ENCODE measurements around the gene PTPN21.

The PTPN21 gene

DNA sequence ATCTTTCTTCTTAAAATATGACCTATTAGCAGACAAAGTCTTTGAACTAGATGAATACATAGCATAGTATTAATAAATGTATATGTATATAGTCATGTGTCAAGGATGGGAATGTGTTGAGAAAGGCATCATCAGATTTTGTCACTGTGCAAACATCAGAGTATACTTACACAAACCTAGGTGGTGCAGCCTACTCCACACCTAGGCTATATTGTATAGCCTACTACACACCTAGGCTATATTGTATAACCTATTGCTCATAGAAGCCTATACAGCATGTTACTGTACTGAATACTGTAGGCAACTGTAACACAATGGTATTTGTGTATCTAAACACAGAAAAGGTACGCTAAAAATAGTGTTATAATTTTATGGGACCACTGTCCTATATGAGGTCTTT, 47.6 kb downstream of the PTPN21 start:
- H2AFZ ChIP-seq (ENCODE audit: insufficient read depth, low read length, poor library complexity) = no peak overlapping the region
- no CpG with 5 or more reads among the region's 1 CpG for WGBS (ENCODE audit: extremely low coverage, insufficient coverage, insufficient read length)
- DNase-seq = no peak
- H2AK5ac ChIP-seq (ENCODE audit: low read length) = no peak overlapping the region
- H3K79me2 ChIP-seq (ENCODE audit: control insufficient read depth, insufficient read depth, low read length, poor library complexity) = no peaks in the 10 kb centered on the region
- H3K14ac ChIP-seq (ENCODE audit: low read length) = no peak overlapping the region
- no peak overlapping the region for H2BK5ac ChIP-seq (ENCODE audit: low read depth, low read length, poor library complexity)
- H3K27me3 ChIP-seq (ENCODE audit: insufficient read depth, low read length) = no peaks in the 10 kb centered on the region
- no peak overlapping the region for H3K4me2 ChIP-seq (ENCODE audit: low read length)
- no peak overlapping the region for H4K91ac ChIP-seq (ENCODE audit: low read depth, low read length)
- no peak overlapping the region for H4K12ac ChIP-seq (ENCODE audit: low read depth, low read length)
- H2BK120ac ChIP-seq (ENCODE audit: insufficient read depth, low read length, poor library complexity) = no peak overlapping the region
- H2BK12ac ChIP-seq (ENCODE audit: low read length) = no peak overlapping the region
- no peak overlapping the region for H3K4ac ChIP-seq (ENCODE audit: low read depth, low read length)
- no peak overlapping the region for H4K8ac ChIP-seq (ENCODE audit: low read depth, low read length)
- H3K23ac ChIP-seq (ENCODE audit: low read length) = no peak overlapping the region
- no peak overlapping the region for H3K18ac ChIP-seq (ENCODE audit: low read length)
- no peaks in the 10 kb centered on the region for H3K4me1 ChIP-seq (ENCODE audit: control insufficient read depth in 1 of 2, insufficient read depth in 2 of 2, low read length in 2 of 2)
- no peak overlapping the region for H3K9ac ChIP-seq (ENCODE audit: low read length)
- H3K4me3 ChIP-seq (ENCODE audit: low read depth, low read length) = no peak overlapping the region
- peaks cover 11 to 22% of the 10 kb centered on the region in 2 experiments for H3K36me3 ChIP-seq (ENCODE audit: control insufficient read depth in 1 of 2, insufficient read depth in 2 of 2, low read length in 2 of 2)
- no peaks in the 10 kb centered on the region for H3K9me3 ChIP-seq (ENCODE audit: insufficient read depth, low read depth, low read length)
- no peaks in the 10 kb centered on the region for H3K79me1 ChIP-seq (ENCODE audit: low read length)
- no peak overlapping the region for H3K27ac ChIP-seq (ENCODE audit: low read depth, low read length)

DNA sequence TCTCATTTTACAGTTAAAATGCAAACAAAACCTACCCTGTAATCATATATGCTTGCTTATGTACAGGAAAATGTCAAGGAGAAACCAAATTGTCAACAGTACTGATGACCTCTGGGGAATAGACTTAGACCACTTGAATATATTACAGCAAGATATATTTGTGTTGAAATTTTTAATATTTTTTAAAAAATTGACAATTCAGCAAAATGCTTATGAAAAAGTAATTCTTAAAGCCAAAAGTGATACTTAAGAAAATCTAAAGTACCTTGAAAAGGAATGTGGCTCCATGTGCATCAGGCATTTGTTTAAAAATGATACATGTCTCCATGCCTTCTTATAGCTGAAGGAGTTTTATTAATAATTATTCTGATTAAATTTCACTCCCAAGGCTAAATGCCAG, 49.2 kb downstream of the PTPN21 start:
- H3K9ac ChIP-seq (ENCODE audit: low read length) = no peak overlapping the region
- no peak overlapping the region for H4K12ac ChIP-seq (ENCODE audit: low read depth, low read length)

DNA sequence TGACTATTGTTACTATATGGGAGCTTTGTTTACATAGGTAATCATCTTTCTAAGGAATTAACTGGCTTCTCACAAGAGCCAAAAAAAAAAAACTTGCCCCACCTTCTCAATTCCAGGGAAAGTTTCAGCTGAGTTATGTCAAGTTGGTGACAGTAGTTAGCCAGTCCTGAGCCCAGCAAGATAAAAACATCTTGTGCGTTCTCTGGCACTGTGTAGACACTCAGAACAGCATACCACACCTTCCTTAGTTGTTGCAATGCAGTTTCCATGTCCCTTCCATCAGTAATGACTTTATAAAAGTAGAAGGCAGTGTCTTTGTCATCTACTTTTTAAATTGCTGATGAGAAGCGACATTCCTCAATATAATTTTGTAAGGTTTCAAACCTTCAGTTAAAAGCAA, 50.2 kb downstream of the PTPN21 start:
- peaks cover 17 to 35% of the 10 kb centered on the region in 2 experiments for H3K36me3 ChIP-seq (ENCODE audit: control insufficient read depth in 1 of 2, insufficient read depth in 2 of 2, low read length in 2 of 2)
- no peak overlapping the region for H4K91ac ChIP-seq (ENCODE audit: low read depth, low read length)
- no peak overlapping the region for H3K4ac ChIP-seq (ENCODE audit: low read depth, low read length)
- no peaks in the 10 kb centered on the region for H3K79me2 ChIP-seq (ENCODE audit: control insufficient read depth, insufficient read depth, low read length, poor library complexity)
- H3K79me1 ChIP-seq (ENCODE audit: low read length) = no peaks in the 10 kb centered on the region
- H3K27ac ChIP-seq (ENCODE audit: low read depth, low read length) = no peak overlapping the region
- H3K4me3 ChIP-seq (ENCODE audit: low read depth, low read length) = no peak overlapping the region
- no CpG with 5 or more reads among the region's 2 CpGs for WGBS (ENCODE audit: extremely low coverage, insufficient coverage, insufficient read length)
- no peak overlapping the region for H4K12ac ChIP-seq (ENCODE audit: low read depth, low read length)
- no peaks in the 10 kb centered on the region for H3K9me3 ChIP-seq (ENCODE audit: insufficient read depth, low read depth, low read length)
- H3K4me2 ChIP-seq (ENCODE audit: low read length) = no peak overlapping the region
- H3K23ac ChIP-seq (ENCODE audit: low read length) = no peak overlapping the region
- no peak overlapping the region for H2BK5ac ChIP-seq (ENCODE audit: low read depth, low read length, poor library complexity)
- H4K8ac ChIP-seq (ENCODE audit: low read depth, low read length) = no peak overlapping the region
- H2BK120ac ChIP-seq (ENCODE audit: insufficient read depth, low read length, poor library complexity) = no peak overlapping the region
- no peak overlapping the region for H3K14ac ChIP-seq (ENCODE audit: low read length)
- H2BK12ac ChIP-seq (ENCODE audit: low read length) = no peak overlapping the region
- no peaks in the 10 kb centered on the region for H3K4me1 ChIP-seq (ENCODE audit: control insufficient read depth in 1 of 2, insufficient read depth in 2 of 2, low read length in 2 of 2)
- H3K27me3 ChIP-seq (ENCODE audit: insufficient read depth, low read length) = no peaks in the 10 kb centered on the region
- DNase-seq = peak in 1 of 2 donors; percentile 47
- no peak overlapping the region for H3K9ac ChIP-seq (ENCODE audit: low read length)
- H2AK5ac ChIP-seq (ENCODE audit: low read length) = no peak overlapping the region
- no peak overlapping the region for H2AFZ ChIP-seq (ENCODE audit: insufficient read depth, low read length, poor library complexity)
- H3K18ac ChIP-seq (ENCODE audit: low read length) = no peak overlapping the region

More for the DNA sequence above, 49.2 kb downstream of the PTPN21 start:
- Histone ChIP-seq H2BK120ac (ENCODE audit: insufficient read depth, low read length, poor library complexity) (no peak overlapping the region), H4K91ac (ENCODE audit: low read depth, low read length) (no peak overlapping the region), H3K4ac (ENCODE audit: low read depth, low read length) (no peak overlapping the region), H3K27me3 (ENCODE audit: insufficient read depth, low read length) (no peaks in the 10 kb centered on the region), H3K14ac (ENCODE audit: low read length) (no peak overlapping the region), H2BK5ac (ENCODE audit: low read depth, low read length, poor library complexity) (no peak overlapping the region), H3K79me1 (ENCODE audit: low read length) (no peaks in the 10 kb centered on the region), H3K18ac (ENCODE audit: low read length) (no peak overlapping the region), H3K9me3 (ENCODE audit: insufficient read depth, low read depth, low read length) (no peaks in the 10 kb centered on the region), H2AFZ (ENCODE audit: insufficient read depth, low read length, poor library complexity) (no peak overlapping the region), H3K4me2 (ENCODE audit: low read length) (no peak overlapping the region), H3K23ac (ENCODE audit: low read length) (no peak overlapping the region), H3K79me2 (ENCODE audit: control insufficient read depth, insufficient read depth, low read length, poor library complexity) (no peaks in the 10 kb centered on the region), H2BK12ac (ENCODE audit: low read length) (no peak overlapping the region), H3K4me1 (ENCODE audit: control insufficient read depth in 1 of 2, insufficient read depth in 2 of 2, low read length in 2 of 2) (no peaks in the 10 kb centered on the region), H3K36me3 (ENCODE audit: control insufficient read depth in 1 of 2, insufficient read depth in 2 of 2, low read length in 2 of 2) (peaks cover 16 to 32% of the 10 kb centered on the region in 2 experiments), H2AK5ac (ENCODE audit: low read length) (no peak overlapping the region), H3K4me3 (ENCODE audit: low read depth, low read length) (no peak overlapping the region), H4K8ac (ENCODE audit: low read depth, low read length) (no peak overlapping the region), H3K27ac (ENCODE audit: low read depth, low read length) (no peak overlapping the region)
- no peak for DNase-seq

DNA sequence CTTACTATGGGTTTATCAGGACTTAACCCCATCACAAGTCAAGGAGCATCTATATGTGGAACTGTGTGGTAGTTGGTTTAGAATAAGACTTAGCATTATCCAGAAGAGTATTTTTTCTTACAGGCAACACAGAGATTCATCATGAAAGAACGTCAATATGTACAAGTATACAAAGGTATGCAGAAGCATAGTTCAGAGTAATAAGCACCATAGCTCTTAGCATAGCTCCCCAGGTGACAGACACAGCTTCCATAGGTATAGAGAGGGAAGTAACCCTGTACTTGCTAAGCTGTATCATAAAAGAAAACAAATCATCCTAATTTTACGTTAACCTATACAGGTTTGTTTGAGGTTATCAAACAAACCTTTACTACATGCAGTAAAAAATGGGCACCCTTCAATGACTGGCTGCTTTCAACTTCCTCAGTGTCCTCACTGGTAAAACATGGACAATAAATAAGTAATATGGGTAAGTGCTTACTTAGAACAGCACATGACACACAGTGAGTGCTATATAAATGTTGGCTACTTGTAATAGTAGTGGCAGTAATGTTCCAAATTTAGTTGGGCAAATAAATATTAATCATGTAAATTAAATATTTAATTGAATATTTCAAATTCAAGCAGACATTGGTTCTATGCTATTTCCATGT, 50.9 kb downstream of the PTPN21 start:
- Histone ChIP-seq H3K4ac (ENCODE audit: low read depth, low read length) (no peak overlapping the region), H3K23ac (ENCODE audit: low read length) (no peak overlapping the region), H2BK12ac (ENCODE audit: low read length) (no peak overlapping the region), H4K91ac (ENCODE audit: low read depth, low read length) (no peak overlapping the region), H3K79me2 (ENCODE audit: control insufficient read depth, insufficient read depth, low read length, poor library complexity) (no peaks in the 10 kb centered on the region), H2AFZ (ENCODE audit: insufficient read depth, low read length, poor library complexity) (no peak overlapping the region), H3K4me3 (ENCODE audit: low read depth, low read length) (no peak overlapping the region), H3K79me1 (ENCODE audit: low read length) (no peaks in the 10 kb centered on the region), H4K12ac (ENCODE audit: low read depth, low read length) (no peak overlapping the region), H4K8ac (ENCODE audit: low read depth, low read length) (no peak overlapping the region), H3K18ac (ENCODE audit: low read length) (no peak overlapping the region), H3K27me3 (ENCODE audit: insufficient read depth, low read length) (no peaks in the 10 kb centered on the region), H2BK5ac (ENCODE audit: low read depth, low read length, poor library complexity) (no peak overlapping the region), H3K4me2 (ENCODE audit: low read length) (no peak overlapping the region), H2AK5ac (ENCODE audit: low read length) (no peak overlapping the region), H3K36me3 (ENCODE audit: control insufficient read depth in 1 of 2, insufficient read depth in 2 of 2, low read length in 2 of 2) (peaks cover 19 to 38% of the 10 kb centered on the region in 2 experiments), H3K9ac (ENCODE audit: low read length) (no peak overlapping the region), H3K14ac (ENCODE audit: low read length) (no peak overlapping the region), H2BK120ac (ENCODE audit: insufficient read depth, low read length, poor library complexity) (no peak overlapping the region), H3K27ac (ENCODE audit: low read depth, low read length) (no peak overlapping the region), H3K4me1 (ENCODE audit: control insufficient read depth in 1 of 2, insufficient read depth in 2 of 2, low read length in 2 of 2) (no peaks in the 10 kb centered on the region), H3K9me3 (ENCODE audit: insufficient read depth, low read depth, low read length) (no peaks in the 10 kb centered on the region)
- DNase-seq = peak in 1 of 2 donors; percentile 64
- no CpG with 5 or more reads among the region's 2 CpGs for WGBS (ENCODE audit: extremely low coverage, insufficient coverage, insufficient read length)

All from trophoblast cell (in vitro differentiated cells and primary cell).